Measurements from ENCODE around the gene ITPK1. TPM values are rescaled to one million over a fixed set of nuclear protein-coding genes. Genes with fewer than 3 reads are reported as not detected.

Gene ITPK1
- total and polyA plus RNA-seq, 2 donors (not counting 3 experiments of a cell fraction or from before 2014, with no cell fraction given), result 39.6 to 51.8 TPM

GRCh38 chr14:93083917-93084316, 31.8 kb downstream of the ITPK1 start:
- dilution Hi-C loops (cut with MboI; ENCODE audit: extremely low pct_ligation_motif_present, low sequenced_read_pairs), result no loop called here
- no peaks in the 10 kb centered on the region for H3K9me3 ChIP-seq (replicated peaks; ENCODE audit: control insufficient read depth, insufficient read depth, low read length)
- BruUV-seq (replicated peaks), result no TSS peak
- no peaks in the 10 kb centered on the region for H3K79me2 ChIP-seq (ENCODE audit: control insufficient read depth, insufficient read depth, low read length)
- H3K4me2 ChIP-seq (ENCODE audit: insufficient read depth, low read length), result no peak overlapping the region
- H3K36me3 ChIP-seq (ENCODE audit: control insufficient read depth in 2 of 2, extremely low read depth in 1 of 2, insufficient read depth in 2 of 2, low read length in 2 of 2), result no peaks in the 10 kb centered on the region
- no peak overlapping the region for H3K4me3 ChIP-seq (replicated peaks in 1 of 3; ENCODE audit: insufficient read depth in 1 of 3, low read depth in 1 of 3, low read length in 3 of 3)
- CTCF ChIA-PET, result interaction anchor here (1.1 kb wide), 1 partner anchor 29 kb away, joined by 5 read pairs; no protein-coding TSS in a partner anchor
- POLR2A ChIA-PET, result no interaction called here
- no peak overlapping the region for H3K27ac ChIP-seq (ENCODE audit: insufficient read depth, low read depth, low read length)
- no peak overlapping the region for H3K9ac ChIP-seq (replicated peaks; ENCODE audit: extremely low read depth, insufficient read depth, low read length)
- no peaks in the 10 kb centered on the region for H3K27me3 ChIP-seq (ENCODE audit: control insufficient read depth in 2 of 2, insufficient read depth in 2 of 2, low read length in 2 of 2)
- FAIRE-seq (no peak), DNase-seq (ENCODE audit: low read depth, low spot score) (no peak)
- intact Hi-C loops (cut with micrococcal nuclease), result no loop called here
- H2AFZ ChIP-seq (ENCODE audit: low read depth, low read length), result no peak overlapping the region
- no peaks in the 10 kb centered on the region for H4K20me1 ChIP-seq (replicated peaks; ENCODE audit: control insufficient read depth, extremely low read depth, insufficient read depth, low read length)
- H3K4me1 ChIP-seq (ENCODE audit: control insufficient read depth, extremely low read depth, insufficient read depth, low read length), result no peaks in the 10 kb centered on the region
- no peaks in the 10 kb centered on the region for H3K9me1 ChIP-seq (replicated peaks; ENCODE audit: control insufficient read depth, extremely low read depth, insufficient read depth, low read length)
- no peak for TF ChIP-seq FOS (IDR thresholded peaks at IDR 0.05; ENCODE audit: borderline replicate concordance, insufficient read depth, low read length)
- TF ChIP-seq CTCF (IDR thresholded peaks at IDR 0.05; ENCODE audit: extremely low read depth in 1 of 2, insufficient read depth in 1 of 2, low read depth in 1 of 2, low read length in 2 of 2), result no peak
- no peak for TF ChIP-seq MAX (IDR thresholded peaks at IDR 0.05; ENCODE audit: insufficient read depth, insufficient read length)
- TF ChIP-seq JUN (IDR thresholded peaks at IDR 0.05; ENCODE audit: borderline replicate concordance, insufficient read depth, insufficient read length, low read depth), result no peak
- no peak for TF ChIP-seq GATA2 (IDR thresholded peaks at IDR 0.05; ENCODE audit: insufficient read depth, insufficient read length, low read depth, low read length)

GRCh38 chr14:93082576-93083001, 33.1 kb downstream of the ITPK1 start:
- ChIA-PET CTCF (no interaction called here), POLR2A (no interaction called here)
- Histone ChIP-seq H3K9me3 (replicated peaks; ENCODE audit: control insufficient read depth, insufficient read depth, low read length) (no peaks in the 10 kb centered on the region), H3K36me3 (ENCODE audit: control insufficient read depth in 2 of 2, extremely low read depth in 1 of 2, insufficient read depth in 2 of 2, low read length in 2 of 2) (no peaks in the 10 kb centered on the region), H3K4me2 (ENCODE audit: insufficient read depth, low read length) (no peak overlapping the region), H3K9me1 (replicated peaks; ENCODE audit: control insufficient read depth, extremely low read depth, insufficient read depth, low read length) (no peaks in the 10 kb centered on the region), H4K20me1 (replicated peaks; ENCODE audit: control insufficient read depth, extremely low read depth, insufficient read depth, low read length) (no peaks in the 10 kb centered on the region), H3K27me3 (ENCODE audit: control insufficient read depth in 2 of 2, insufficient read depth in 2 of 2, low read length in 2 of 2) (no peaks in the 10 kb centered on the region), H3K4me1 (ENCODE audit: control insufficient read depth, extremely low read depth, insufficient read depth, low read length) (no peaks in the 10 kb centered on the region), H3K27ac (ENCODE audit: insufficient read depth, low read depth, low read length) (no peak overlapping the region), H3K9ac (replicated peaks; ENCODE audit: extremely low read depth, insufficient read depth, low read length) (no peak overlapping the region), H3K4me3 (replicated peaks in 1 of 3; ENCODE audit: insufficient read depth in 1 of 3, low read depth in 1 of 3, low read length in 3 of 3) (no peak overlapping the region), H3K79me2 (ENCODE audit: control insufficient read depth, insufficient read depth, low read length) (no peaks in the 10 kb centered on the region), H2AFZ (ENCODE audit: low read depth, low read length) (no peak overlapping the region)
- intact Hi-C loops (cut with micrococcal nuclease), result no loop called here
- BruUV-seq (replicated peaks), result no TSS peak
- no peak for DNase-seq (ENCODE audit: low read depth, low spot score)
- no peak for FAIRE-seq
- TF ChIP-seq MAX (IDR thresholded peaks at IDR 0.05; ENCODE audit: insufficient read depth, insufficient read length), result no peak
- TF ChIP-seq FOS (IDR thresholded peaks at IDR 0.05; ENCODE audit: borderline replicate concordance, insufficient read depth, low read length), result no peak
- TF ChIP-seq CTCF (IDR thresholded peaks at IDR 0.05; ENCODE audit: extremely low read depth in 1 of 2, insufficient read depth in 1 of 2, low read depth in 1 of 2, low read length in 2 of 2), result no peak
- TF ChIP-seq JUN (IDR thresholded peaks at IDR 0.05; ENCODE audit: borderline replicate concordance, insufficient read depth, insufficient read length, low read depth), result no peak
- no peak for TF ChIP-seq POLR2A (IDR thresholded peaks at IDR 0.05; ENCODE audit: low read depth, low read length)
- TF ChIP-seq EZH2 (IDR thresholded peaks at IDR 0.05; ENCODE audit: borderline replicate concordance, low read depth, low read length, severe bottlenecking), result no peak
- TF ChIP-seq GATA2 (IDR thresholded peaks at IDR 0.05; ENCODE audit: insufficient read depth, insufficient read length, low read depth, low read length), result no peak
- no peak for TF ChIP-seq MYC (IDR thresholded peaks at IDR 0.05; ENCODE audit: low read depth, low read length)
- TF ChIP-seq POLR2AphosphoS5 (IDR thresholded peaks at IDR 0.05; ENCODE audit: insufficient read depth, low read depth, low read length), result no peak
- dilution Hi-C loops (cut with MboI; ENCODE audit: extremely low pct_ligation_motif_present, low sequenced_read_pairs), result no loop called here
